Natural killer cell (primary cell): ENCODE results near the gene PNPT1. TPM values are rescaled to one million over a fixed set of nuclear protein-coding genes. Genes with fewer than 3 reads are reported as not detected.

ENCODE experiments used
- ATAC-seq, 3 donors: fragments of 150-1000 bp in 2 of 3; fragments of 200-7000 bp in 1 of 3; cut with Tn5 transposase; 1 replicate in 1 of 3; 2 replicates in 2 of 3; pipeline ENCODE4 v1.10.0; 2021; ENCODE audit warnings: mild to moderate bottlenecking in 2 of 3, moderate library complexity in 2 of 3
- DNase-seq, 2 donors: peaks; one replicate each; pipeline versions ENCODE4 v3.0.0 to v3.0.0-alpha.2; 2013 to 2021; ENCODE audit warnings: mixed read lengths in 1 of 2
- H3K27ac ChIP-seq: one replicate; pipeline ENCODE4 v1.5.1; 2013; ENCODE audit warnings: mild to moderate bottlenecking, low read length
- H3K27me3 ChIP-seq: one replicate; pipeline ENCODE4 v1.6.1; 2013; ENCODE audit warnings: low read length; ENCODE audit not compliant: control insufficient read depth, insufficient read depth
- H3K36me3 ChIP-seq: one replicate; pipeline ENCODE4 v1.6.1; 2013; ENCODE audit warnings: low read length; ENCODE audit not compliant: control insufficient read depth, insufficient read depth
- H3K4me1 ChIP-seq: one replicate; pipeline ENCODE4 v1.6.1; 2013; ENCODE audit warnings: low read length; ENCODE audit not compliant: control insufficient read depth, insufficient read depth
- H3K4me3 ChIP-seq: one replicate; pipeline ENCODE4 v1.5.1; 2013; ENCODE audit warnings: low read length
- H3K9me3 ChIP-seq: one replicate; pipeline ENCODE4 v1.6.1; 2013; ENCODE audit warnings: low read length; ENCODE audit not compliant: control insufficient read depth, insufficient read depth
- H3K27ac Mint-ChIP-seq, 2 donors: one replicate each; pipeline ENCODE4 v1.8.0; 2022; ENCODE audit warnings: mild to moderate bottlenecking in 2 of 2, mixed read lengths in 2 of 2, moderate library complexity in 1 of 2
- H3K27me3 Mint-ChIP-seq, 2 donors: one replicate each; pipeline ENCODE4 v1.8.0; 2022; ENCODE audit warnings: low read depth in 2 of 2, mixed read lengths in 2 of 2
- H3K36me3 Mint-ChIP-seq: one replicate; pipeline ENCODE4 v1.8.0; 2022; ENCODE audit warnings: mixed read lengths
- H3K4me1 Mint-ChIP-seq, 2 donors: one replicate each; pipeline ENCODE4 v1.8.0; 2022; ENCODE audit warnings: mixed read lengths in 2 of 2
- H3K4me3 Mint-ChIP-seq: one replicate; pipeline ENCODE4 v1.8.0; 2022; ENCODE audit warnings: mild to moderate bottlenecking, moderate library complexity, mixed read lengths
- H3K9me3 Mint-ChIP-seq, 2 donors: one replicate each; pipeline ENCODE4 v1.8.0; 2022; ENCODE audit warnings: mixed read lengths in 2 of 2
- WGBS: methylation state at CpG from one replicate; pipeline ENCODE4 v1.1.7; 2013; ENCODE audit warnings: missing lambda C conversion rate; ENCODE audit not compliant: insufficient coverage; 5-methylcytosine and 5-hydroxymethylcytosine counted together
- intact Hi-C: fragments of 100-400 bp; cut with micrococcal nuclease; formaldehyde crosslinking; loops from one replicate; pipeline ENCODE4 v1.14.2; 2022
- total RNA-seq, 4 donors: library from RNA; stranded (reverse); fragments of 120-200 nt in 1 of 4; gene quantifications; one replicate each; pipeline versions ENCODE4 v1.2.3 to v1.2.4, GENCODE V29; 2013 to 2022
- TF ChIP-seq, protein P1 (sequence below): fragments of 200-600 bp; IDR thresholded peaks from one replicate; pipeline ENCODE4 v1.8.0; 2022; ENCODE audit warnings: antibody characterized with exemption

PNPT1 gene
- total RNA-seq, 3 donors from 2014 or later (not counting 1 experiment from before 2014, with no cell fraction given), result 11.3 to 14.2 (median 12.5) TPM

DNA sequence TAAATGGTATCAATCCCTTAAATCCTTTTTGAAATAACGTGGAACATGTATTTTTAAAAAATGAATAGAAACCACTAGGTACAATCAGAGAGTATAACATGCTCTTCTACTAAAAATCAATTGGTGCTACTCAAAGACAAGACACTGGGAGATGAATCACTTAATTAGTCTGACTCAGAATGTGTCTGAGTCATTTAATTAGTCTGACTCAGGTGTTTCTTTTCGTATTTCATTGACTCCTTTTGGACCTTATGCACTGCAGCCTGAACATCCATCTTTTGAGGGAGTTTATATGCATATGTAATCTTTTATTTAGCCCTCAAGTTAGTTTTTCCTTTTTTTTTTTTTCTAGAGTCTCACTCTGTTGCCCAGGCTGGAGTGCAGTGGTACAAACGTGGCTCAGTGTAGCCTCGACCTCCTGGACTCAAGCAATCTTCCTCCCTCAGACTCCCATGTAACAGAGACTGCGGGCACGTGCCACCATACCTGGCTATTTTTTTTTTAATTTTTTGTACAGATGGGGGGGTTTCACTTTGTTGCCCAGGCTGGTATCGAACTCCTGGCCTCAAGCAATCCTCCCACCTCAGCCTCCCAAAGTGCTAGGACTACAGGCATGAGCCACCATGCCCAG lies 102.7 kb downstream of the PNPT1 start:
- H3K4me1 Mint-ChIP-seq, result peaks cover 15 to 23% of the 10 kb centered on the region in 2 donors
- H3K36me3 ChIP-seq, result peaks cover 32% of the 10 kb centered on the region
- WGBS, result 81% methylated on average over 3 of the region's 7 CpGs
- no peaks in the 10 kb centered on the region for H3K27me3 ChIP-seq
- no peak overlapping the region for H3K4me3 ChIP-seq
- no peaks in the 10 kb centered on the region for H3K9me3 Mint-ChIP-seq
- no peaks in the 10 kb centered on the region for H3K9me3 ChIP-seq
- TF ChIP-seq, protein P1, sequence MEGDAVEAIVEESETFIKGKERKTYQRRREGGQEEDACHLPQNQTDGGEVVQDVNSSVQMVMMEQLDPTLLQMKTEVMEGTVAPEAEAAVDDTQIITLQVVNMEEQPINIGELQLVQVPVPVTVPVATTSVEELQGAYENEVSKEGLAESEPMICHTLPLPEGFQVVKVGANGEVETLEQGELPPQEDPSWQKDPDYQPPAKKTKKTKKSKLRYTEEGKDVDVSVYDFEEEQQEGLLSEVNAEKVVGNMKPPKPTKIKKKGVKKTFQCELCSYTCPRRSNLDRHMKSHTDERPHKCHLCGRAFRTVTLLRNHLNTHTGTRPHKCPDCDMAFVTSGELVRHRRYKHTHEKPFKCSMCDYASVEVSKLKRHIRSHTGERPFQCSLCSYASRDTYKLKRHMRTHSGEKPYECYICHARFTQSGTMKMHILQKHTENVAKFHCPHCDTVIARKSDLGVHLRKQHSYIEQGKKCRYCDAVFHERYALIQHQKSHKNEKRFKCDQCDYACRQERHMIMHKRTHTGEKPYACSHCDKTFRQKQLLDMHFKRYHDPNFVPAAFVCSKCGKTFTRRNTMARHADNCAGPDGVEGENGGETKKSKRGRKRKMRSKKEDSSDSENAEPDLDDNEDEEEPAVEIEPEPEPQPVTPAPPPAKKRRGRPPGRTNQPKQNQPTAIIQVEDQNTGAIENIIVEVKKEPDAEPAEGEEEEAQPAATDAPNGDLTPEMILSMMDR, result no peak
- DNase-seq, result no peak
- no peak overlapping the region for H3K4me3 Mint-ChIP-seq
- H3K4me1 ChIP-seq, result peaks cover 4% of the 10 kb centered on the region
- H3K27ac ChIP-seq, result no peak overlapping the region
- no peaks in the 10 kb centered on the region for H3K27me3 Mint-ChIP-seq
- intact Hi-C loops, result no loop called here
- no peaks in the 10 kb centered on the region for H3K36me3 Mint-ChIP-seq
- ATAC-seq, result peak in 1 of 3 donors; percentile 61
- H3K27ac Mint-ChIP-seq, result peak overlapping the region; percentile 22 to 73

DNA sequence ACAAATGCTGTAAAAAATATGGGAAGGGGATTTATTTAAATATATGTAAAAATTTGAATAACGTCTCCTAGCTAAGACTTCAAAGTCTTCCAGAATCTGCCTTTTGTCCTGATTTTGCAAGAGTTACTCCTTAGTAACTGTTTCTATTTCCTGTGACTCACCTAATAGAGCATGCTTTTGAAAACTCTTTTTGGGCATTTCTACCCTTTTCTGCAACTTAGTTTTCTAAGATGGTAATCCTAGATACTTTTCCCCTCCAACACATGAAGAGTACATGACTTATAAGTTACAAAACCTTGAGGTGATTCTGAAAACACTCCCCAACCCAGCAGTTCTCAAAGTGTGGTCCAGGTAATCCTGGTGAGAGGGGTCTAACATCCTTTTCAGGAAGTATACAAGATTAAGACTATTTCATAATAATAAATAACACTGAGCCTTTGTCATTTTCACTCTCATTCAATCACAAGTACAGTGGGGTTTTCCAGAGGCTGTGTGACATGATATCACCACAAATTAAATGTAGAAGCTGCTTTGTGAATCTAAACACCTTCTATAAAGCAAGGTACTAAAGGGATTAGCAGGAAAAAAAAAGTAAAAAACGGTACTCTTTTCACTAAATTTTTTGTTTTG lies 108.1 kb downstream of the PNPT1 start:
- Histone ChIP-seq H3K27ac (no peak overlapping the region), H3K36me3 (peaks cover 50% of the 10 kb centered on the region), H3K4me1 (no peaks in the 10 kb centered on the region), H3K4me3 (no peak overlapping the region), H3K9me3 (no peaks in the 10 kb centered on the region), H3K27me3 (no peaks in the 10 kb centered on the region)
- 100% methylated on average over 1 of the region's 2 CpGs for WGBS
- H3K4me3 Mint-ChIP-seq, result no peak overlapping the region
- H3K9me3 Mint-ChIP-seq, result no peaks in the 10 kb centered on the region
- DNase-seq, result no peak
- no peaks in the 10 kb centered on the region for H3K36me3 Mint-ChIP-seq
- ATAC-seq, result no peak
- intact Hi-C loops, result no loop called here
- peak overlapping the region; percentile 37 to 71 for H3K27ac Mint-ChIP-seq
- TF ChIP-seq, protein P1, result no peak
- H3K4me1 Mint-ChIP-seq, result peaks cover 7% of the 10 kb centered on the region in 2 donors
- H3K27me3 Mint-ChIP-seq, result no peaks in the 10 kb centered on the region

Other genes starting within 250 kb of the PNPT1 start
- gene CFAP36, start 174.1 kb downstream of the PNPT1 start, total RNA-seq, result 10 to 100 TPM; 11.6 to 14.3 (median 12.4) TPM
- 10 to 100 TPM; 65.1 to 97.9 (median 84.9) TPM for gene PPP4R3B, start 76.2 kb downstream of the PNPT1 start, total RNA-seq
- not detected for gene EFEMP1, start 229.9 kb upstream of the PNPT1 start, total RNA-seq